ENCODE measurements around the gene C5orf52. TPM values are rescaled to one million over a fixed set of nuclear protein-coding genes. Genes with fewer than 3 reads are reported as not detected.
"Not testable (repeated sequence)": the region's sequence is repeated elsewhere in the genome, so short reads cannot be mapped to it uniquely, and the experiment has no call there.

Gene C5orf52
- total RNA-seq, 4 donors from 2014 or later = not detected

- no peaks in the 10 kb centered on the region for H3K9me3 ChIP-seq
- 62 to 100% methylated on average over 1 of the region's 1 CpG for WGBS, 2 donors (ENCODE audit: low coverage in 1 of 2)
- peaks cover 10% of the 10 kb centered on the region for H3K27me3 ChIP-seq
- H3K4me3 ChIP-seq = no peak overlapping the region
- TF ChIP-seq CTCF (IDR thresholded peaks at IDR 0.05) = no peak
- no peak for TF ChIP-seq POLR2A (IDR thresholded peaks at IDR 0.05)
- no peak for TF ChIP-seq POLR2AphosphoS5 (IDR thresholded peaks at IDR 0.05)
- TF ChIP-seq EP300 (IDR thresholded peaks at IDR 0.05) = no peak
- no peaks in the 10 kb centered on the region for H3K36me3 ChIP-seq
- no peaks in the 10 kb centered on the region for H3K4me1 ChIP-seq
- H3K27ac ChIP-seq = no peak overlapping the region
- no peak for ATAC-seq
These were observed 15.8 kb downstream of the C5orf52 start for GRCh38 chr5:157687198-157687554.

- Histone ChIP-seq H3K27ac (no peak overlapping the region), H3K27me3 (peaks cover 10% of the 10 kb centered on the region), H3K9me3 (no peaks in the 10 kb centered on the region), H3K36me3 (no peaks in the 10 kb centered on the region), H3K4me1 (no peaks in the 10 kb centered on the region), H3K4me3 (peak overlapping the region in 1 of 2 donors; percentile 34)
- peak in 1 of 4 experiments; percentile 56 for TF ChIP-seq CTCF (IDR thresholded peaks at IDR 0.05)
- TF ChIP-seq POLR2AphosphoS5 (IDR thresholded peaks at IDR 0.05) = no peak
- TF ChIP-seq POLR2A (IDR thresholded peaks at IDR 0.05) = no peak
- no peak for TF ChIP-seq EP300 (IDR thresholded peaks at IDR 0.05)
- 91% methylated on average over 11 of the region's 52 CpGs; no CpG with 5 or more reads in 1 of the 2 donors for WGBS, 2 donors (ENCODE audit: low coverage in 1 of 2)
- ATAC-seq = no peak
These were observed 18.8 kb downstream of the C5orf52 start for GRCh38 chr5:157689942-157690689.

- no peak for ATAC-seq
These were observed 19.5 kb downstream of the C5orf52 start for GRCh38 chr5:157690690-157691433.

GRCh38 chr5:157693816-157694215 lies 22.5 kb downstream of the C5orf52 start:
- ATAC-seq, H3K4me3 ChIP-seq, H3K4me1 ChIP-seq, H3K36me3 ChIP-seq, H3K27ac ChIP-seq: not testable (repeated sequence)
- Histone ChIP-seq H3K27me3 (peaks cover 10% of the 10 kb centered on the region), H3K9me3 (peaks cover 0 to 12% (median 0%) of the 10 kb centered on the region in 3 donors)
- WGBS, 2 donors (ENCODE audit: low coverage in 1 of 2) = 80% methylated on average over 1 of the region's 25 CpGs; no CpG with 5 or more reads in 1 of the 2 donors

More at GRCh38 chr5:157690690-157691433, 19.5 kb downstream of the C5orf52 start:
- Histone ChIP-seq H3K4me3 (peak overlapping the region in 1 of 2 donors; percentile 34), H3K9me3 (no peaks in the 10 kb centered on the region), H3K27me3 (peaks cover 10% of the 10 kb centered on the region), H3K27ac (no peak overlapping the region), H3K4me1 (no peaks in the 10 kb centered on the region), H3K36me3 (no peaks in the 10 kb centered on the region)
- TF ChIP-seq CTCF (IDR thresholded peaks at IDR 0.05) (no peak), POLR2AphosphoS5 (IDR thresholded peaks at IDR 0.05) (no peak), EP300 (IDR thresholded peaks at IDR 0.05) (no peak), POLR2A (IDR thresholded peaks at IDR 0.05) (no peak)
- WGBS, 2 donors (ENCODE audit: low coverage in 1 of 2) = 87 to 92% methylated on average over 18 to 24 of the region's 53 CpGs

- peaks cover 0 to 21% (median 0%) of the 10 kb centered on the region in 3 donors for H3K9me3 ChIP-seq
- H3K4me3 ChIP-seq, H3K4me1 ChIP-seq, H3K27me3 ChIP-seq, H3K36me3 ChIP-seq, ATAC-seq, H3K27ac ChIP-seq: not testable (repeated sequence)
- WGBS, 2 donors (ENCODE audit: low coverage in 1 of 2) = 81 to 94% methylated on average over 3 of the region's 3 CpGs
These were observed 24.8 kb downstream of the C5orf52 start for GRCh38 chr5:157696154-157696553.

GRCh38 chr5:157698674-157699073 lies 27.3 kb downstream of the C5orf52 start:
- not testable (repeated sequence) for H3K4me1 ChIP-seq, H3K36me3 ChIP-seq, H3K4me3 ChIP-seq, ATAC-seq, H3K27ac ChIP-seq, H3K27me3 ChIP-seq
- H3K9me3 ChIP-seq = peaks cover 0 to 22% (median 0%) of the 10 kb centered on the region in 3 donors
- WGBS, 2 donors (ENCODE audit: low coverage in 1 of 2) = 65 to 71% methylated on average over 4 of the region's 4 CpGs

Data from gastroesophageal sphincter (tissue), 4 donors.